Daoy (cell line): Measurements from ENCODE around the gene OR52E1. TPM values are rescaled to one million over a fixed set of nuclear protein-coding genes. Genes with fewer than 3 reads are reported as not detected.

Experiments
- DNase-seq: peaks from one replicate; pipeline ENCODE4 v3.0.0-alpha.2; 2015; ENCODE audit warnings: low read depth
- total RNA-seq: library from RNA; depleted of rRNA; stranded (reverse); fragments of >200 nt; shearing (Covaris generic); gene quantifications from 2 replicates; pipeline ENCODE4 v1.2.3, GENCODE V29; 2014; rRNA removed

Gene OR52E1
- total RNA-seq, 1 experiment from 2014 or later, result not detected

GRCh38 chr11:5115339-5115738 lies 46.0 kb downstream of the OR52E1 start:
- no peak for DNase-seq

DNA sequence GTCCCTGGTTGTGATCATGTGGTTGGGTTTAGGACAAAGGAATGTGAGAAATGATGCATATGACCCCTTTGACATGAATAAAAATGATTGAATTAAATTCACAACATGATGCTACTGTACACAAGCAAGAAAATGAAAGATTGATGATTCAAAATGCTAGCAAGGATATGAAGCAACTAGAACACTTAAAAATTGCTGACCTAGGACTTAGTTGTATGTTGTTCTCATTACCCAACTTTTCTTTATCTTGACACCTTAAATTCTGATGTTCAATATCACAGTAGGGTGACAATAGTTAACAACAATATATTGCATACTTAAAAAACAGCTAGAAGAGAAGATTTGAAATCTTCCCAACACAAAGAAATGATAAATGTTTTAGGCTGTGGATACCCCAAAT lies 48.2 kb downstream of the OR52E1 start:
- DNase-seq, result no peak

DNA sequence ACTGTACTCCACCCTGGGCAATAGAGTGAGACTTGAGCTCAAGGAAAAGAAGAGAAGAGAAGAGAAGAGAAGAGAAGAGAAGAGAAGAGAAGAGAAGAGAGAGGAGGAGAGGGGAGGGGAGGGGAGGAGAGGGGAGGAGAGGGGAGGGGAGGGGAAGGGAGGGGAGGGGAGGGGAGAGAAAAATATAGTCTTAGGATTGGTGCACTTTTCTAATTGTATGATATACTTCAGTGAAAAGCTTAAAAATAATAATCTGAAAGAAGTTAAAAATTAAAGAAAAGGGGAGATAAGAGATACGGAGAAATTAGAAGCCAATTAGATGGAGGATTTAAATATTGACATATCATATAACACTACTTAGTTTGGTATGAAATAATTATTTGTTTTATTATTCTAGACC lies 49.5 kb downstream of the OR52E1 start:
- DNase-seq, result no peak

Other genes starting within 250 kb of the OR52E1 start
- not detected in 2 replicates for gene OR51F2, start 248.3 kb upstream of the OR52E1 start, total RNA-seq
- not detected in 2 replicates for gene OR51S1, start 220.4 kb upstream of the OR52E1 start, total RNA-seq
- gene OR51T1, start 187.7 kb upstream of the OR52E1 start, total RNA-seq, result not detected in 2 replicates
- not detected in 2 replicates for gene OR51A7, start 165.8 kb upstream of the OR52E1 start, total RNA-seq
- gene OR51G2, start 150.2 kb upstream of the OR52E1 start, total RNA-seq, result not detected in 2 replicates
- gene OR51G1, start 145.2 kb upstream of the OR52E1 start, total RNA-seq, result not detected in 2 replicates
- not detected in 2 replicates for gene OR51A4, start 122.0 kb upstream of the OR52E1 start, total RNA-seq
- not detected in 2 replicates for gene OR51A2, start 113.9 kb upstream of the OR52E1 start, total RNA-seq
- gene OR51L1, start 74.7 kb upstream of the OR52E1 start, total RNA-seq, result not detected in 2 replicates
- not detected in 2 replicates for gene OR52J3, start 23.0 kb upstream of the OR52E1 start, total RNA-seq
- not detected in 2 replicates for gene OR52E2, start 9.9 kb upstream of the OR52E1 start, total RNA-seq
- gene OR52A5, start 68.8 kb downstream of the OR52E1 start, total RNA-seq, result not detected in 2 replicates
- gene OR52A1, start 85.2 kb downstream of the OR52E1 start, total RNA-seq, result under 0.01 TPM in 1 of 2 replicates, not detected in the other
- gene OR51V1, start 131.1 kb downstream of the OR52E1 start, total RNA-seq, result not detected in 2 replicates
- not detected in 2 replicates for gene HBB, start 157.5 kb downstream of the OR52E1 start, total RNA-seq
- gene HBD, start 164.9 kb downstream of the OR52E1 start, total RNA-seq, result not detected in 2 replicates
- gene HBG1, start 180.3 kb downstream of the OR52E1 start, total RNA-seq, result not detected in 2 replicates
- not detected in 2 replicates for gene HBG2, start 185.2 kb downstream of the OR52E1 start, total RNA-seq
- 0.42 and 1.4 TPM in 2 replicates for gene HBE1, start 200.4 kb downstream of the OR52E1 start, total RNA-seq
- gene OR51B4, start 232.4 kb downstream of the OR52E1 start, total RNA-seq, result not detected in 2 replicates